MCF 10A (cell line): ENCODE measurements around the gene THY1. TPM values are rescaled to one million over a fixed set of nuclear protein-coding genes. Genes with fewer than 3 reads are reported as not detected.
"Not testable (repeated sequence)": the region's sequence is repeated elsewhere in the genome, so short reads cannot be mapped to it uniquely, and the experiment has no call there.

Experiments
- BruUV-seq: library from RNA; stranded (reverse); fragments of 400-500 nt; replicated peaks from 2 replicates; lab custom pipeline; 2021; lab: Mats Ljungman, UMichigan
- CTCF ChIA-PET: fragments of 300-600 bp; sonication (Branson Sonifier 250); formaldehyde crosslinking; extraction: SDS; loops from one replicate; lab custom pipeline; 2021; ENCODE audit warnings: antibody characterized with exemption, inconsistent platforms; lab: Yijun Ruan, JAX
- POLR2A ChIA-PET: fragments of 300-600, 350-650 bp; sonication (Branson Sonifier 250); formaldehyde crosslinking; extraction: SDS; loops from one replicate; lab custom pipeline; 2020; ENCODE audit warnings: antibody characterized with exemption, inconsistent platforms; lab: Yijun Ruan, JAX
- DNase-seq: peaks from one replicate; pipeline ENCODE4 v3.0.0-alpha.2; 2018; ENCODE audit not compliant: unreplicated experiment
- H3K27ac Mint-ChIP-seq: one replicate; pipeline ENCODE4 v1.8.0; 2022; ENCODE audit warnings: mild to moderate bottlenecking, low read depth, mixed read lengths; ENCODE audit not compliant: unreplicated experiment
- H3K27me3 Mint-ChIP-seq: one replicate; pipeline ENCODE4 v1.8.0; 2022; ENCODE audit warnings: mixed read lengths; ENCODE audit not compliant: insufficient read depth, unreplicated experiment
- H3K36me3 Mint-ChIP-seq: one replicate; pipeline ENCODE4 v1.8.0; 2022; ENCODE audit warnings: mild to moderate bottlenecking, moderate library complexity, mixed read lengths; ENCODE audit not compliant: insufficient read depth, unreplicated experiment
- H3K4me1 Mint-ChIP-seq: one replicate; pipeline ENCODE4 v1.8.0; 2022; ENCODE audit warnings: mixed read lengths; ENCODE audit not compliant: insufficient read depth, unreplicated experiment
- H3K4me3 Mint-ChIP-seq: one replicate; pipeline ENCODE4 v1.8.0; 2022; ENCODE audit warnings: mild to moderate bottlenecking, moderate library complexity, mixed read lengths; ENCODE audit not compliant: unreplicated experiment
- H3K9me3 Mint-ChIP-seq: one replicate; pipeline ENCODE4 v1.8.0; 2022; ENCODE audit warnings: mixed read lengths; ENCODE audit not compliant: unreplicated experiment
- intact Hi-C: fragments of 100-400 bp; cut with micrococcal nuclease; formaldehyde crosslinking; loops from 2 replicates; pipeline ENCODE4 v1.14.1; 2022
- total RNA-seq: library from RNA; stranded (reverse); gene quantifications from 2 replicates; pipeline ENCODE4 v1.2.3, GENCODE V29; 2022
- TF ChIP-seq, protein P1 (sequence below): fragments of 200-600 bp; IDR thresholded peaks from one replicate; pipeline ENCODE4 v1.8.0; 2022; ENCODE audit warnings: antibody characterized with exemption, mild to moderate bottlenecking; ENCODE audit not compliant: unreplicated experiment

The THY1 gene
- total RNA-seq, 1 experiment from 2014 or later, result not detected

DNA sequence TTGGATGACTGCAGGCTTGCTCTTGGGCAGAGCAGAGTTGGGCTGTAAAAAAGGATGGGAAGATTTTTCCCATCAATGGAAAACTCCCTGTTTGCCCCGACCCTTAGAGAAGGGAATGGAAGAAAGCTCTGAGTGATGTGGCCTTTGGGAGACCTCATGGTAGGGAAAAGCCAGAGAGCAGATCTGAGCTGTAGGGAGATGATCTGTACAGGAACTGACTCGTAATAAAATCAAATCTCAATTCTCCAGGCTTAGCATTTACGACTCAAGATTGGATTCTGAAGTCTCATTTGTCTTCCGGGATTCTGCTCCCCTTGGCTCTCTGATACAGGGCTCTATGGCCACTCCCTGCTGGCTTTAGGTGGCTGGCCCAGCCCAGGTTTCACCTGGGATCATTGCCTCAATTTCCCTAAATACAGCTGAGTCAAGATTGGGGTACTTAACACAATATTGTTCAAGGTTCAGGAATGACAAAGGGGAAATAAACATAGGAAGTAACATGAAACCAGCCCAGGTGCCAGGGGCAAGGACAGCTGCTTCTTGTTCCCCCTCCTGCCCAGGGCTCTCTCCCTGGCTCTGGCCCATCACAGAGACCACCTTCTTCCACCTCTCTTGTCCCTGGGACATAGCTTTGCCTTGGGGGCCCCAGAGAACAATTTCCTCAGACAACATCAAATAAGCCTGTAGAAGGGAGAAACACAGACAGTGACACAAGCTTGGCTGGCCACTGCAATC, 38.4 kb upstream of the THY1 start:
- H3K4me1 Mint-ChIP-seq, result no peaks in the 10 kb centered on the region
- no peaks in the 10 kb centered on the region for H3K36me3 Mint-ChIP-seq
- no peak for DNase-seq

DNA sequence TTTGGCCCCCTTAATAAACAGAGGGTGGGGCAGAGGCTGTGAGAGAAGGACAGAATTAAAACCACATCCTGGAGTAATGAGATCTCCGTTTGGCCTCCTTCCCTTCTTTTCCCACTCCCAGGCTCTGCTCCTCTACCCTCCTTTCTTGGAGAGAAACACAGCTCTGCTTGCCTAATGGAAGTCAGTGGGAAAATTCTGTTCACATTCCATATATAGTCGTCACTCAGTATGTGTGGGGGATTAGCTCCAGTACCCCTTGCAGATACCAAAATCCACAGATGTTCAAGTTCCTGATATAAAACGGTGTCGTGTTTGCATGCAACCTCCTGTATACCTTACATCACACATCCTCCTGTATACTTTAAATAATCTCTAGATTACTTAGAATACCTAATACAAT, 37.6 kb upstream of the THY1 start:
- Mint-ChIP-seq H3K27me3 (no peaks in the 10 kb centered on the region), H3K36me3 (no peaks in the 10 kb centered on the region), H3K4me3 (no peak overlapping the region), H3K27ac (no peak overlapping the region), H3K9me3 (peaks cover 18% of the 10 kb centered on the region), H3K4me1 (no peaks in the 10 kb centered on the region)
- TF ChIP-seq, protein P1, sequence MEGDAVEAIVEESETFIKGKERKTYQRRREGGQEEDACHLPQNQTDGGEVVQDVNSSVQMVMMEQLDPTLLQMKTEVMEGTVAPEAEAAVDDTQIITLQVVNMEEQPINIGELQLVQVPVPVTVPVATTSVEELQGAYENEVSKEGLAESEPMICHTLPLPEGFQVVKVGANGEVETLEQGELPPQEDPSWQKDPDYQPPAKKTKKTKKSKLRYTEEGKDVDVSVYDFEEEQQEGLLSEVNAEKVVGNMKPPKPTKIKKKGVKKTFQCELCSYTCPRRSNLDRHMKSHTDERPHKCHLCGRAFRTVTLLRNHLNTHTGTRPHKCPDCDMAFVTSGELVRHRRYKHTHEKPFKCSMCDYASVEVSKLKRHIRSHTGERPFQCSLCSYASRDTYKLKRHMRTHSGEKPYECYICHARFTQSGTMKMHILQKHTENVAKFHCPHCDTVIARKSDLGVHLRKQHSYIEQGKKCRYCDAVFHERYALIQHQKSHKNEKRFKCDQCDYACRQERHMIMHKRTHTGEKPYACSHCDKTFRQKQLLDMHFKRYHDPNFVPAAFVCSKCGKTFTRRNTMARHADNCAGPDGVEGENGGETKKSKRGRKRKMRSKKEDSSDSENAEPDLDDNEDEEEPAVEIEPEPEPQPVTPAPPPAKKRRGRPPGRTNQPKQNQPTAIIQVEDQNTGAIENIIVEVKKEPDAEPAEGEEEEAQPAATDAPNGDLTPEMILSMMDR, result no peak
- BruUV-seq, result no TSS peak
- ChIA-PET CTCF (interaction anchor here (0.6 to 1.9 kb wide), 3 partner anchors 14 to 521 kb away, joined by 3 to 9 read pairs (median 4); no protein-coding TSS in a partner anchor), POLR2A (no interaction called here)
- intact Hi-C loops, result no loop called here
- peak; percentile 5 for DNase-seq

More for the DNA sequence above, 38.4 kb upstream of the THY1 start:
- ChIA-PET POLR2A (no interaction called here), CTCF (interaction anchor here (0.7 to 1.9 kb wide), 4 partner anchors 13 to 94 kb away, joined by 3 to 9 read pairs (median 4); no protein-coding TSS in a partner anchor)
- TF ChIP-seq, protein P1, result no peak
- intact Hi-C loops, result no loop called here
- no peaks in the 10 kb centered on the region for H3K27me3 Mint-ChIP-seq
- no peak overlapping the region for H3K27ac Mint-ChIP-seq
- H3K4me3 Mint-ChIP-seq, result no peak overlapping the region
- peaks cover 19% of the 10 kb centered on the region for H3K9me3 Mint-ChIP-seq
- BruUV-seq, result no TSS peak

DNA sequence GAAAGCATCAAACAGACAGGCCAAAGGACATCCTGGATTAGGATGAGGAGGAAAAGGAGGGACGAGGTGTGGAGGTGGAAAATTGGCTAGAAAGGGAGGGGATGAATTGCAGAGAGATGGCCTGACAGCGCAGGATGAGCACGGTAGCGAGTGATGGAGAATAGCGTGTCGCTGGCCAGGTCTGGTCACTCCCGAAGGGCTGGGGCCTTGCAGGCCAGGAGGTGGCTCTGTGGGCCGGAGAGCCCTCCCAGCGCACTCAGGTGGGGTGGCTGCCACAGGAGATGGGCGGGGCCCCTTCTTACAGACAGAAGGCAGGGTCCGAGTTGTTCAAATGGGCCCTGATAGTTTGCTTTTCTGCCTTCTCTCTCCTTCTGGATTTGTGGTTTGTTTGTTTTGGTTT, 37.1 kb upstream of the THY1 start:
- BruUV-seq, result no TSS peak
- peaks cover 13% of the 10 kb centered on the region for H3K9me3 Mint-ChIP-seq
- no peaks in the 10 kb centered on the region for H3K4me1 Mint-ChIP-seq
- no peaks in the 10 kb centered on the region for H3K27me3 Mint-ChIP-seq
- H3K36me3 Mint-ChIP-seq, result no peaks in the 10 kb centered on the region
- intact Hi-C loops, result no loop called here
- ChIA-PET POLR2A (no interaction called here), CTCF (interaction anchor here (0.6 to 1.6 kb wide), 4 partner anchors 14 to 738 kb away, joined by 3 to 5 read pairs (median 4); no protein-coding TSS in a partner anchor)
- no peak overlapping the region for H3K4me3 Mint-ChIP-seq
- no peak overlapping the region for H3K27ac Mint-ChIP-seq
- DNase-seq, result no peak
- TF ChIP-seq, protein P1, result no peak

DNA sequence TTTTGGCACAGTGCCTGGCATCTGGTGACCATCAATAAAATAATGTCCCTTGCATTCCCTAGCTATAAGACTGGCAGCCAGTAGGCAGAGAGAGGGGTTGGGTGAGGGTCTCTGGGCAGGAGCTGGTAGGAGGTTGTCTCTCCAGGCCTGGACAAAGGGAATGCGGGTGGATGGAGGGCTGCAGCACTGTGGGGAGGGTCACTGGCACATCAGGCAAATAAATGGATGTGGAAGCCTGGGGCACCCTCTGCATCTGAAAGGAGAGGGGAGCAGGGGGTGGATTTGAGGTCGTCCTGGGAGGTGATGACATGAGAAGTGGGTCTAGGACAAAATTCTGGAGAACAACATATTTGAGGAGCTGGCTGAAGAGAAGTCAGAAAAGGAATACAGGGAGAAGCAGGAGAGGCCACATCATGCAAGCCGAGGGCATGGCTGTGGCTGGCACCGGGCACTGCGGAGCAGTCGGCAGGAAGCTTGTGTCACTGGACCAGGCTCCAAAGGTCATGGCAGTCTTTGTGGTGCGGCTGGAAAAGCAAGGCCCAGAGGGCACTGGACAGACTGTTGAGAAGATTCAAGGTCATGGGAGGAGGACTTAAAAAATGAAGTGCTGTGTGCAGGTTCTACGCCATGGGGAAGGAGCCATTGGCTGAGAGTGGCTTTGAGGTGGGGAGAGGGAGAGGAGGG, 36.5 kb upstream of the THY1 start:
- no peak for DNase-seq
- TF ChIP-seq, protein P1, result no peak
- Mint-ChIP-seq H3K4me3 (no peak overlapping the region), H3K36me3 (no peaks in the 10 kb centered on the region), H3K9me3 (peaks cover 6% of the 10 kb centered on the region), H3K4me1 (no peaks in the 10 kb centered on the region), H3K27ac (no peak overlapping the region), H3K27me3 (no peaks in the 10 kb centered on the region)
- POLR2A ChIA-PET, result no interaction called here
- CTCF ChIA-PET, result interaction anchor here (0.6 to 1.6 kb wide), 3 partner anchors 15 to 739 kb away, joined by 3 to 5 read pairs (median 3); no protein-coding TSS in a partner anchor
- BruUV-seq, result no TSS peak
- intact Hi-C loops, result no loop called here

DNA sequence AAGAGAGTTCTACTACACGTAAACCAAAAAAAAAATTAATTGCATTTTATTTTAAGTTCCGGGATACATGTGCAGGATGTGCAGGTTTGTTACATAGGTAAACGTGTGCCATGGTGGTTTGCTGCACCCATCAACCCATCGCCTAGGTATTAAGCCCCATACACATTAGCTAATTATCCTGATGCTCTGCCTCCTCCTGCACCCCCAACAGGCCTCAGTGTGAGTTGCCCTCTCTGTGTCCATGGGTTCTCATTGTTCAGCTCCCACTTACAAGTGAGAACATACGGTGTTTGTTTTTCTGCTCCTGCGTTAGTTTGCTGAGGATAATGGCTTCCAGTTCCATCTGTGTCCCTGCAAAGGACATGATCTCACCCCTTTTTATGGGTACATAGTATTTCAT, 32.7 kb upstream of the THY1 start:
- POLR2A ChIA-PET, H3K36me3 Mint-ChIP-seq, H3K4me3 Mint-ChIP-seq: not testable (repeated sequence)

DNA sequence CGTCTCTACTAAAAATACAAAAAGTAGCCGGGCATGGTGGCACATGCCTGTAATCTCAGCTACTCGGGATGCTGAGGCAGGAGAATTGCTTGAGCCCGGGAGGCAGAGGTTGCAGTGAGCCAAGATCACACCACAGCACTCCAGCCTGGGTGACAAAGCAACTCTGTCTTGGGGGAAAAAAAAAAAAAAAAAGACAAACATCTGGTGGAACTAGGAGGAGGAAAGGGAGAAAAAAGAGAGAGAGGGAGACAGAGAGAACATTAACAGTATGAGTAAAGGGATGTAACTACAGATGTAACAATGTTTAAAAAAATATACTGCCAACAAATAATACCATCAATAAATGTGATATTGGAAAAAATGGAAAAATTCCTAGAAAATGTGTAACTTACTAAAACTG, 32.3 kb upstream of the THY1 start:
- POLR2A ChIA-PET, H3K27me3 Mint-ChIP-seq, H3K27ac Mint-ChIP-seq, intact Hi-C loops, H3K4me1 Mint-ChIP-seq, H3K36me3 Mint-ChIP-seq, DNase-seq, H3K4me3 Mint-ChIP-seq, CTCF ChIA-PET, H3K9me3 Mint-ChIP-seq, BruUV-seq: not testable (repeated sequence)

More for the DNA sequence above, 32.7 kb upstream of the THY1 start:
- H3K4me1 Mint-ChIP-seq, DNase-seq, intact Hi-C loops, H3K9me3 Mint-ChIP-seq, H3K27ac Mint-ChIP-seq, H3K27me3 Mint-ChIP-seq, CTCF ChIA-PET, BruUV-seq: not testable (repeated sequence)
